T follicular helper cell (primary cell): ENCODE results near the gene CDKL4.
"Not testable (repeated sequence)": the region's sequence is repeated elsewhere in the genome, so short reads cannot be mapped to it uniquely, and the experiment has no call there.

Experiments used
- DNase-seq: peaks from one replicate; pipeline ENCODE4 v3.0.0-alpha.2; 2020; ENCODE audit warnings: low read depth

The CDKL4 gene

DNA sequence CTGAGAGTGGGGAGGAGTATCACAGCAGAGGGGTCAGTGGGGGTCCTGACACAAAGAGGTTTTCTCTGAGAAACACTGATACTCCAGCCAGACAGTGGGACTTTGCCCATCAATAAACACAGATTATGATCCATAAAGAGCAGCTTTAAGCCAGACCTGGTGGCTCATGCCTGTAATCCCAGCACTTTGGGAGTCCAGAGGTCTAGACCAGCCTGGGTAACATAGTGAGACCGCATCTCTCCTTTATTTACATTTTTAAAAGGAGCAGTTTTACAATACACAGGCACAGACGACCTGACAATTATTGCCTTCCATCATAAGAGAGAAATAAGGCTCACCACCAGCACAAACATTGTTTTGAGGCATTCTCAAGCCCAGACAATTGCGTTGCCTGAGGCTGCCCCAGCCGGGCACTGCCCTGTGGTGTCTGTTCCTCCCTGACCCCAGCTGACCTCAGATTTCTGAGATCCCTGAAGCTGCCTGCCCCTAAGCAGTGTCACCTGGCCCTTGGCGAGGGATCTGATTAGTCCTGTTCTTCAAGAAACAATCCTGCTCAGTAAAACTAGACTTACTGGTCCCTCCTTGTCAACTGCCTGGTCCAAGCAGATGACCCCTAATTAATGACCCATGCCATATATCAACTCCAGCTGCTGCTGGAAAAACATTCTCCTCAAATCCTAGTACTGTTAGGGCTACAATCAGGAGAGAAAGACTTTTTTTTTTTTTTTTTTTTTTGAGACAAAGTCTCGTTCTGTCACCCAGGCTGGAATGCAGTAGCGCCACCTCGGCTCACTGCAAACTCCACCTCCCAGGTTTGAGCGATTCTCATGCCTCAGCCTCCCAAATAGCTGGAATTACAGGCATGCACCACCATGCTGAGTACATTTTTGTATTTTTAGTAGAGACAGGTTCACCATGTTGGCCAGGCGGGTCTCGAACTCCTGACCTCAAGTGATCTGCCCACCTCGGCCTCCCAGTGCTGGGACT lies 63.5 kb downstream of the CDKL4 start:
- DNase-seq = no peak

DNA sequence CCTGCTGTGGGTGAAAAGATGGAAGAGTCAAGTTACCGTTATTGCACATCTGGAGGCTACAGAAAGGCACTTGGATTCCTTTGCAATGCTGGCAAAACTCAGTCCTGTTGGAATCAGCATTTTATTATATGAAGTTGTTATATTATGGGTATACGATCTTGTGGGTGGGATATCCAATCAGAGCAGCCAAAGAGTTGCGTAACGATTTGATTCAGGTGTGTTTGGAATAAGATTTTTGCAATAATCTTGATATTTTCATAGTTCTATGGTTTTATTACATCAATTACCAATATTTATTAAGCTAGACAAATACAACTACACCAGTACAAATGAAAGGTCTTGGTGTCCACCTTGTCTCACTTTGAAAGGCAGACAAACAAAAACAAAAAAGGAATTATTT lies 65.0 kb downstream of the CDKL4 start:
- DNase-seq = no peak

DNA sequence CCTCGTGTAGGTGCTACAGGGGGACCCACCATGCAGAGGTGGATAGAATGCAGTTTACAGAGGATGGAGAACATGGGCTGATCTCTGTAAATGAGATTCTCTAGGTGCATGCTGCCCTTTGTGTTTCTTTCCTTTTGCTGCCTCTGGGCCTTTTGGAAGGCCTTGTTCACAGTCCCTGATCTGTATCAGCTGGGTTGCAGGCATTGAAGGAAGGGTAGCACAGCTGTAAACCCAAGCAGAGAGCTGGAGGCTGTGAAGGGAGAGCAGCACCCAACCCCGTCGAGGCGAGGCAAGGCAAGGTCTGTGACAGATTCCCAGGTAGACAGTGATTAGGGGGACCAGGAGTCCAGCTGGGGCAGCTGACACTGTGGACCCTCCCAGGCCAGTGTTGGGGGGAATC lies 66.8 kb downstream of the CDKL4 start:
- DNase-seq = no peak

DNA sequence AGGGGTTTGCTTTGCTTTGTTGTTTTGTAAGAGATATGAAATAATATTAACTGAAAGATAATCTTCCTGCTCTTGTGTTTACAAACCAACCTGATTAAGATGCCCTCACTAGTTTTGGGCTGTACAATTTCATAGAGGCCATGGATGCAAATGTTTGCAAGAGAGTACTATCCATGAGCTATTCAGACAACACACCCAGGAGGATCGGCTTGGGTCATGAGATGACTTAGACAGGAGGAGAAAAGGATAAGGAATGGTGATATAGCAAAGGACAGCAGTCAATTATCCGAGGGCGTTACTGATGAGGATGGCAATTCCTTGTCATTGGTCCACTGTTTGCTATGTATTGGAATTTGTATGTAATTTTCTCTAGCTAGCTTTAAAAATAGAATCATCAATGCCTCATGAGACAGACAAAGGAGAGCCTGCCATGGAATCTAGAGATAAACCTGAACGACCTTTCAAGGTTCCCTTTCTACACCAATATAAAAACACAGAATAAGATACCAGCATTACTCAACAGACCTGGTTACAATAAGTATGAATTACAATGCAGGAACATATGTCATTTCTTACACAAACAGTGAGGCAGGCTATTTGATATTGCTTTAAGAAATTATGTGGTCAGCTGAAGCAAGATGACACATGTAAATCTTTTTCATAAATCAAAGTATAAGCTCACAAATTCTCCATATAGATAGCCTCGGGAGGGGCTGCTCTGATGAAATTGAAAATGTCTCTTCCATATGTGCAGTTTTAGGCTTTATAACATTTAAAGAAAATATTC lies 68.6 kb downstream of the CDKL4 start:
- DNase-seq = no peak

DNA sequence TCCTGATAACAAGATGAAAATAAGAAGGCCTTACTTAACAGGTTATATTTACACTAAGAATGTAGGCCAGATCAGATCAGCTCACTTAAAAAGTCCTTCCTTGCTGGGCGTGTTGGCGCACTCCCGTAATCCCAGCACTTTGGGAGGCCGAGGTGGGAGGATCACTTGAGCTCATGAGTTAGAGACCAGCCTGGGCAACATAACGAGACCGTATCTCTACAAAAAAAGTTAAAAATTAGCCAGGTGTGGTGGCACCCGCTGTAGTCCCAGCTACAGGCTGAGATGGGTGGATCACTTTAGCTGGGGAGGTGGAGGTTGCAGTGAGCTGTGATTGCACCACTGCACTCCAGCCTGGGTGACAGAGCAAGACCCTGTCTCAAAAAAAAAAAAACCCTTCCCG lies 69.7 kb downstream of the CDKL4 start:
- DNase-seq = no peak

DNA sequence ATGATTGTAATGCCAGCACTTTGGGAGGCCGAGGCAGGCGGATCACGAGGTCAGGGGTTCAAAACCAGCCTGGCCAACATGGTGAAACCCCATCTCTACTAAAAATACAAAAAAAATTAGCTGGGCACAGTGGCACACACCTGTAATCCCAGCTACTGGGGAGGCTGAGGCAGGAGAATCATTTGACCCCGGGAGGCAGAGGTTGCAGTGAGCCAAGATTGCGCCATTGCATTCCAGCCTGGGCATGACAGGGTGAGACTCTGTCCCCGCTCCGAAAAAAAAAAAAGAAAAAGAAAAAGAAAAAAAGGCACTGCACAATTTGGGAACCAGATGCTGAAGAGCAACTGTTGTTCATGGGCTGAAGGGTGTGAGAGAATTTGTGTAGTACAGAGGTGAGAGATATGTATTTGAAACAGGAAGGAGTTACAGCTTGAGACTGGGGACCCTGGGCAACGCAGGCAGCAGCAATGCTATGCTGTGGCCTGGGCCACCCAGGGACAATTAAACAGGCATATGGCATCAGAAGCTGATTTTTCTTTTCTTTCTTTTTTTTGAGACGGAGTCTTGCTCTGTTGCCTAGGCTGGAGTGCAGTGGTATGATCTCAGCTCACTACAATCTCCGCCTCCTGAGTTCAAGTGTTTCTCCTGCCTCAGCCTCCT lies 71.6 kb downstream of the CDKL4 start:
- DNase-seq = not testable (repeated sequence)

DNA sequence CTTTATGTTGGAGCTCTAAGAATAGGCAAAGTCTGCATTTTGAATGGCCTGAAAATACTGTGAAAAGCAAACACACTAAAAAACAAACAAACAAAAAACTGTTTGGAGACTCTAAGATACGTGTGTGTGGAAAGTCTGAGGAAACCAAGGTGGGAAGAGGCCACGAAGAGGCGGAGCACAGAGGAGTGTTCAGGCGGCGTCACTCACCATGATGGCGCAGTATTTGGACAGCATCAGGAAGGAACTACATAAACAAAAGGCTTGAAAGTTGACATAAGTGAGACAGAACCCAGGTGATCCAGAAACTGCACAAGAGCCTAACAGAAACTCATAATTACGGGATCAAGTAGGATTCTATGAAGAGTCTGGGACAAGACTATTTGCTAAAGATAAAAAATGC lies 72.1 kb downstream of the CDKL4 start:
- DNase-seq = no peak

DNA sequence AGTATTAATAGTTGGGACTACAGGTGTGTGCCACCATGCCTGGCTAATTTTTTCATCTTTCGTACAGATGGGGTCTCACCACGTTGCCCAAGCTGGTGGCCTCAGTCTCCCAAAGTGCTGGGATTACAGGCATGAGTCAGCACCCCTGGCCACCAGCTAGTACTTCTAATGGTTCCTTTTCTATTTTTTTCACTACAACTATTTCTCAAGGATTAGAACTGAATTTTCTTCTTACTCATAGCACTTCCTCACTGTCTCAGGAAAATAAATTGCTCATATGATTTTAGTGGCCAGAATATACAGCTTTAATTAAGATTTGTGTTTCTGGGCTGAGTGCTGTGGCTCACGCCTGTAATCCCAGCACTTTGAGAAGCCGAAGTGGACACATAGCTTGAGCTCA lies 79.7 kb downstream of the CDKL4 start:
- no peak for DNase-seq

DNA sequence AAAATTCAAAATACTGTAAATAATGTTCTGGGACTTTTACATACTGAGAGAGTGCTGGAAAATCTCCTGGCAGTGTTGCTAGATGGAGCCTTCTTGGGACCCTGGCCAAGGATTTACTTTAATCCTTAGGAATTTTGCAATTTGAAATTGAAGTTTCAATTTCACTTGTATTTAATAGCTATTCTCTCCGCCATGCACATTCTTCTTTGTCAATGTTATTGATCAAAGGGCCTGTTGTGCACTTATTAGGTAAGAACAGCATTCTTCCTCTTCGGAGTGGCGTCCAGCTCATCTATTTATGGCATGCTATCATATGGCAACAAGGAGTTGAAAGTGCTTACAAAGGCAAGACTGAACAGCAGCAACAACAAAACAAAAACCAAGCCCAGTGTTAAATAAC lies 82.8 kb downstream of the CDKL4 start:
- DNase-seq = no peak

DNA sequence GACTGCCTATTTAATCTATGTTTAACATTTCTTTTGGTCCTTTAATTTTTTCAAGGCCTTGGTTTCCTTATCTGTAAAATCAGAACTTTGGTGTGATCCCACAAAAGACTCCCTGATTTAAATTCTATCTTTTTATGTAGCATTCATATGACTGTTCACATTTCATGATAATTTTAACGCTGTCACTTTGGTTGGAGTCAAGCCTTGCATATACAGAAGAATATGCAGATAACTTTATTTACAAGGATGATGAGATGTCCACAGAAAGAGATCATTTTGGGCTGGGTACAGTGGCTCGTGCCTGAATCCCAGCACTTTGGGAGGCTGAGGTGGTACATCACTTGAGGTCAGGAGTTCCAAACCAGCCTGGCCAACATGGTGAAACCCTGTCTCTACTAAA lies 84.5 kb downstream of the CDKL4 start:
- DNase-seq = no peak

DNA sequence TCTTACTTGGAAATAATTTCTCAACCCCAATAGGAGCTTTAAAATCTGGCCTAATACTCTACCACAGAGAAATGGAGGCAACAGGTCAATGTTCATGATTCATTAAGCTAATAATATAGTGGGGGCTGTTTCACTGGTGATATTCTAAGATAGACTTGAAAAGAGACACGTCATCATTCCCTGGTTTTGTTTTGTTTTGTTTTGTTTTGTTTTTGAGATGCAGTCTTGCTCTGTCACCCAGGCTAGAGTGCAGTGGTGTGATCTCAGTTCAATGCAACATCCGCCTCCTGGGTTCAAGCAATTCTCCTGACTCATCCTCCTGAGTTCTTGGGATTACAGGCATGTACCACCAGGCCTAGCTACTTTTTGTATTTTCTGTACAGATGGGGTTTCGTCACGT lies 85.4 kb downstream of the CDKL4 start:
- DNase-seq = no peak

DNA sequence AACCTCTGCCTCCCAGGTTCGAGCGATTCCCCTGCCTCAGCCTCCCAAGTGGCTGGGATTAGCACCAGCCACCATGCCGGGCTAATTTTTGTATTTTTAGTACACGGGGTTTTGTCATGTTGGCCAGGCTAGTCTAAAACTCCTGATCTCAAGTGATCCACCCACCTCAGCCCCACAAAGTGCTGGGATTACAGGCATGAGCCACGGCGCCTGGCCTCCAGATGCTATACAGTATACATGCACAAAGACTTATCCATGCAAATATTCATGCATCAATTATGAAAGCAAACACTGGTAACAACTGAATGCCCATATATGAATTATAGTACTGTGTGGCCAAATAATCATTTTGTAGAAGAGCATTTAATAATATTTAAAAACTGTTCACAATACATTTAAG lies 86.9 kb downstream of the CDKL4 start:
- DNase-seq = no peak

DNA sequence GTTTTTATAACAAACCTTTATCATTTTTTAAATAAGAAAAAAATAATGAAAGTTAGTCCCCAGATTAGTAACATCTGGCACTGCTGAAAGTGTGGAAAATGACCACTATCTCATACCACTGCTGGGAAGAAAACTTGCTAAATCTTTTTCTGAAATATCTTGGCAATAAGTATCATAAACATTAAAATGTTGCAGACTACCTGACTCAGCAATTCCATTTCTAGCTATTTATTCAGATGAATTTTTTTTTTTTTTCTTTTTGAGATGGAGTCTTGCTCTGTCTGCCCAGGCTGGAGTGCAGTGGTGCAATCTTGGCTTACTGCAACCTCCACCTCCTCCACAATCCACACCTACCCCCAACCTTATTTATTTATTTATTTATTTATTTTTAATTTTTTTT lies 87.7 kb downstream of the CDKL4 start:
- no peak for DNase-seq

DNA sequence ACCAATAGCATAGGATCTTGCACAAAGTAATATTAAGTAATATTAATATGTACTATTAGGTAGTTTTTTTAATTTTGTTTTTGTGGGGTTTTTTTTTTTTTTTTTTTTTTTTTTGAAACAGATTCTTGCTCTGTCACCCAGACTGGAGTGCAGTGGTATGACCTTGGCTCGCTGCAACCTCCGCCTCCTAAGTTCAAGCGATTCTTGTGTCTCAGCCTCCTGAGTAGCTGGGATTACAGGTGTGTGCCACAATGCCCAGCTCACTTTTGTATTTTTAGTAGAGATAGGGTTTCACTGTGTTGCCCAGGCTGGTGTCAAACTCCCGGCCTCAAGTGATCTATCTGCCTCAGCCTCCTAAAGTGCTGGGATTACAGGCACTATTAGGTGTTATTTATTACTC lies 88.2 kb downstream of the CDKL4 start:
- not testable (repeated sequence) for DNase-seq

DNA sequence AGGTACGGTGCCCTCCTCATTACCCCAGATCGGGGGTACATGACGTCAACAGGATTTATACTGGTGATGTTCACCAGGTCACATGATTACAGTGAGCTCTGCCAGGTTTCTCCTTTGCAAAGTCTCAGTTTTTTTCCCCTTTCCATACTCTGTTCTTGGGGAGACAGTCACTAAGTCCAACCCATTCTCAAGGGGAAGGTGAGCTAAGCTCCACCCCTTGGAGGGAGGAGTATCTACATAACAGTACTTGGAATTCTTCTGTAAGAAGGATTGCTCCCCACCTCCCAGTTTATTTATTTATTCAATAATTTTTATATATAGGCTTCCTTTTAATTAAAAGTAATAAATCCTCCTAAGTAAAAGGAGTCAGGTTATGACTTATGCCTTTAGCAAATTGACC lies 88.8 kb downstream of the CDKL4 start:
- DNase-seq = no peak

DNA sequence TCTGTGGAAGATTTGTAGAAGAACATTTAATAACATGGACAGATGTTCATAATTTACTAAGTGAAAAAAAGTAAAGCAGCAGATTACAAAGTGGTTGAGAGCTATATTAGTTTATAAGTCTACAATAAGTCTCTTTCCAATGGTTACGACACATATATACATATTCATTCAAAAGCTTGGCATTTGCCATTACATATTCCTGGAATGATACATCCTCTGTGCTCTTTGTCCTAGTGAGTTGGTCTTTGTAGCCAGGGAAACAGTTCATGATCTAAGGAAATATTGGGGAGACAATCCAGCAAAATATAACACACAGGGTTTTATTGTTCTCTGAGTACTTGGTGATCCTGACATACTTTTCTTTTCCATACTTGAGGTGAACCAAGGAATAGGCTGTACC lies 90.5 kb downstream of the CDKL4 start:
- DNase-seq = no peak

DNA sequence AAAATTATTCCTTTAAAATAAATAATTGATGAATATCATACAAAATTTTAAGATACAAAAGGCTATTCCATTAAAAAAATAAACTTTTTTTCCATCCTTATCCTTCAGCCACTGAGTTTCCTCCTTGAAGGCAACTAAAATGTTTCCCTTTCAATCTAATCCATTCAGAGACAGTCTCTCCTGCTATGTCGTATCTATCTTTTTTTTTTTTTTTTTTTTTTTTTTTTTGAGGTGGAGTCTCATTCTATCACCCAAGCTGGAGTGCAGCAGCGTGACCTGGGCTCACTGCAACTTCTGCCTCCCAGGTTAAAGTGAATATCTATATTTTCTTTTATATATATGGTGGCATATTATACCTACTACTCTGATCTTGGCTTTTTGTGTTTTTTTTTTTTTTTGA lies 91.3 kb downstream of the CDKL4 start:
- DNase-seq = no peak

DNA sequence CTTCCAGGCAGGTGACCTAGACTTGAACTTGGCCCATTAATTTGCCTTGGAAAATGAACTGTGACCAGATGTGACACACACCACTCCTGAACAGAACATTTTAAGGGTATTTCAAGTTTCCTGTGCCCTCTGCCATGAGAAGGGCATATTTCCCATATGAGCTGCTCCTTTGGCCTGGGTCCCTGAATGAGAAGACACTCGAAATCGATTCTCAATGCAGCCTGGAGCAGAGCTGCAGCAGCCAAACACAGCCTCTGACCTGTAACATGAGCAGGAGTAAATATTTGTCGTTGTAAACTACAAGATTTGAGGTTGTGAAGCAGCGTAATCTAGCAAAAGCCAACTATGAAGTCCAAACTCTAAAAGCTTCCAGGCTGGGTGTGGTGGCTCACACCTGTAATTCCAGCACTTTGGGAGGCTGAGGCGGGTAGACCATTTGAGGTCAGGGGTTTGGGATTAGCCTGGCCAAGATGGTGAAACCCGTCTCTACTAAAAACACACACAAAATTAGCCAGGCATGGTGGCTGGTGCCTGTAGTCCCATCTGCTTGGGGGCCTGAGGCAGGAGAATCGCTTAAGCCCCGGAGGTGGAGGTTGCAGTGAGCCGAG lies 92.8 kb downstream of the CDKL4 start:
- no peak for DNase-seq

DNA sequence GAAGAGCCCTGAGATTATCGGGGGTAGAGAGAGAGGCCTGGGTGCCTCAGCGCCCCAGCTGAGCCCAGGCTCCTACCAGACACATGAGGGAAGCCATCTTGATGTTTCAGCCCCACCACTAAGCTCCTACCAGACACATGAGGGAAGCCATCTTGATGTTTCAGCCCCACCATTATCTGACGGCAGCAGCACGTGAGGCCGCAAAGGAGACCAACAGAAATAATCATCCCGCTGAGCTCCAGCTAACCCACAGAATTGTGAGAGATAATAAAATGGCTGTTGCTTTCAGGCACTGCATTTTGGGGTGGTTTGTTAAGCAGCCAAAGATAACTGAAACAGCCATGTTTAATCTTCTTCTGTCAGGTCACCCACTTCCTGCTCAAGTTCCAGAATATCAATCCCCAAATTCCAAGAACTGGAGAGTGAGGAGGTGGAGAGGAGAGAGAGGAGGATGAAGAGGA lies 93.6 kb downstream of the CDKL4 start:
- DNase-seq = no peak

DNA sequence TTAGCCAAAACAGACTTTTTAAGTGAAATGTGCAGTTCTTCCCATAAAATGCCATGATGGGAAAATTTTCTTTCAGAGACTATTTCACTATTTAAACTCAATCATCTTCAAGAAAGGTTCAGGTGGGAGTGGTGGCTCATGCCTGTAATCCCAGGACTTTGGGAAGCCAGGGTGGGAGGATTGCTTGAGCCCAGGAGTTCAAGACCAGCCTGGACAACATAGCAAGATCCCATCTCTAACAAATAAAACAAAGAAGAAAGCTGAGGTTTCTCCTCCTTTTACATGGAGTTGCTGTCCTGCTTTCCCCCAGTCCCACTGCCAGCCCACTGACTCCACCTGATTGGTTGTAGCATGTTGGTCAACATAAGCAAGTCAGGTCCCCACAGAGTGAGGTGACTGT lies 97.1 kb downstream of the CDKL4 start:
- no peak for DNase-seq

DNA sequence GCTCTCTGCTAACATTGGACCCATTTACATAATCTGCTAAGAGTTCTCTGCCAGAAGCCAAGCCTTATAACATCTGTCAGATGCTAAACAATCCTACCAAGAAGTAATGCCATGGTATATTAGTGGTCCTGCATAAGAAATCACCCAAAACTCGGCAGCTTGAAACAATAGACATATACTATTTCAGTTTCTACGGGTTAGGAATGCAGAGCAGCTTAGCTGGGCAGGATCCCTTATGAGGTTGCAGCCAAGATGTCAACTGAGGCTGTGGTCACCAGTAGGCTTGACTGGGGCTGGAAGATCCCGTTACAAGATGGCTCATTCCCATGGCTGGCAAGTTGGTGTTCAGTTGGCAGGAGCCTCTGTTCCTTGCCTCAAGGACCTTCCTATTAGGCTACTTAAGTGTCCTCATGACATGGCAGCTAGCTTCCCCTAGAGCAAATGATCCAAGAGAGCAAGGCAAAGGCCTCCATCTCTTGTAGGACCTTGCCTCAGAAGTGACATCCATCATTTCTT lies 97.8 kb downstream of the CDKL4 start:
- no peak for DNase-seq

DNA sequence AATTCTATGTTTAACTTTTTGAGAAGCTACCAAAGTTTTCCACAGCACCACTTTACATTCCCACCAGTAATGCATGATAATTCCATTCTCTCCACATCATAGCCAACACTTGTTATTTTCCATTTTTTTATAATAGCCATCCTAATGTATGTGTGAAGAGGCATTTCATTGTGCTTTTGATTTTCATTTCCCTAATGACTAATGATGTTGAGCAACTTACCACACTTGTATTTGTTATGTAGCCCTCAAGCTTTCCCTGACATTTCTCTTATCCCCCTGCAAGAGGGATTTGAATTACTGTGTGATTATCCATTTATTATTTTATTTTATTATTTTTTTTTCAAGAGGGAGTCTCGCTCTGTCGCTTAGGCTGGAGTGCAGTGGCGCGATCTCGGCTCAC lies 99.4 kb downstream of the CDKL4 start:
- no peak for DNase-seq
